Neural crest cell (in vitro differentiated cells): ENCODE data around the gene ATP2B3. TPM values are rescaled to one million over a fixed set of nuclear protein-coding genes. Genes with fewer than 3 reads are reported as not detected.

Experiments used
- DNase-seq: peaks from one replicate; pipeline ENCODE4 v3.0.0; 2021; ENCODE audit warnings: low read depth, mixed read lengths, low spot score
- H3K27ac Mint-ChIP-seq: one replicate; pipeline ENCODE4 v1.8.0; 2021; ENCODE audit warnings: mild to moderate bottlenecking, mixed read lengths; ENCODE audit not compliant: unreplicated experiment
- H3K27me3 Mint-ChIP-seq: 2 replicates; pipeline ENCODE4 v1.8.0; 2021; ENCODE audit warnings: low read depth, mild to moderate bottlenecking, mixed read lengths
- H3K36me3 Mint-ChIP-seq: 2 replicates; pipeline ENCODE4 v1.8.0; 2021; ENCODE audit warnings: low read depth, mild to moderate bottlenecking, mixed read lengths
- H3K4me1 Mint-ChIP-seq: 2 replicates; pipeline ENCODE4 v1.8.0; 2021; ENCODE audit warnings: mixed read lengths
- H3K4me3 Mint-ChIP-seq: one replicate; pipeline ENCODE4 v1.8.0; 2021; ENCODE audit warnings: mild to moderate bottlenecking, mixed read lengths
- H3K9me3 Mint-ChIP-seq: 2 replicates; pipeline ENCODE4 v1.8.0; 2021; ENCODE audit warnings: mixed read lengths
- total RNA-seq: library from RNA; stranded (reverse); gene quantifications from 2 replicates; pipeline ENCODE4 v1.2.1, GENCODE V29; 2021
- TF ChIP-seq, protein P1 (sequence below): fragments of 200-600 bp; sonication (generic); conservative IDR thresholded peaks from 2 replicates; pipeline ENCODE4 v1.5.0; 2021; ENCODE audit warnings: antibody characterized with exemption, mild to moderate bottlenecking

ATP2B3 gene
- total RNA-seq, 1 donor from 2014 or later: 0.05 TPM

- TF ChIP-seq, protein P1, sequence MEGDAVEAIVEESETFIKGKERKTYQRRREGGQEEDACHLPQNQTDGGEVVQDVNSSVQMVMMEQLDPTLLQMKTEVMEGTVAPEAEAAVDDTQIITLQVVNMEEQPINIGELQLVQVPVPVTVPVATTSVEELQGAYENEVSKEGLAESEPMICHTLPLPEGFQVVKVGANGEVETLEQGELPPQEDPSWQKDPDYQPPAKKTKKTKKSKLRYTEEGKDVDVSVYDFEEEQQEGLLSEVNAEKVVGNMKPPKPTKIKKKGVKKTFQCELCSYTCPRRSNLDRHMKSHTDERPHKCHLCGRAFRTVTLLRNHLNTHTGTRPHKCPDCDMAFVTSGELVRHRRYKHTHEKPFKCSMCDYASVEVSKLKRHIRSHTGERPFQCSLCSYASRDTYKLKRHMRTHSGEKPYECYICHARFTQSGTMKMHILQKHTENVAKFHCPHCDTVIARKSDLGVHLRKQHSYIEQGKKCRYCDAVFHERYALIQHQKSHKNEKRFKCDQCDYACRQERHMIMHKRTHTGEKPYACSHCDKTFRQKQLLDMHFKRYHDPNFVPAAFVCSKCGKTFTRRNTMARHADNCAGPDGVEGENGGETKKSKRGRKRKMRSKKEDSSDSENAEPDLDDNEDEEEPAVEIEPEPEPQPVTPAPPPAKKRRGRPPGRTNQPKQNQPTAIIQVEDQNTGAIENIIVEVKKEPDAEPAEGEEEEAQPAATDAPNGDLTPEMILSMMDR: no peak
- no peaks in the 10 kb centered on the region for H3K36me3 Mint-ChIP-seq
- no peaks in the 10 kb centered on the region for H3K27me3 Mint-ChIP-seq
- no peak overlapping the region for H3K27ac Mint-ChIP-seq
- no peaks in the 10 kb centered on the region for H3K9me3 Mint-ChIP-seq
- no peak overlapping the region for H3K4me3 Mint-ChIP-seq
- no peak for DNase-seq
- no peaks in the 10 kb centered on the region for H3K4me1 Mint-ChIP-seq
These were observed 34.9 kb upstream of the ATP2B3 start for GRCh38 chrX:153482376-153483015.

GRCh38 chrX:153485396-153486080, 31.9 kb upstream of the ATP2B3 start:
- no peak for DNase-seq
- no peaks in the 10 kb centered on the region for H3K36me3 Mint-ChIP-seq
- H3K4me1 Mint-ChIP-seq: no peaks in the 10 kb centered on the region
- H3K27me3 Mint-ChIP-seq: no peaks in the 10 kb centered on the region
- H3K4me3 Mint-ChIP-seq: no peak overlapping the region
- no peaks in the 10 kb centered on the region for H3K9me3 Mint-ChIP-seq
- TF ChIP-seq, protein P1: no peak
- no peak overlapping the region for H3K27ac Mint-ChIP-seq

- Mint-ChIP-seq H3K9me3 (no peaks in the 10 kb centered on the region), H3K36me3 (no peaks in the 10 kb centered on the region), H3K4me1 (no peaks in the 10 kb centered on the region), H3K27ac (no peak overlapping the region), H3K4me3 (no peak overlapping the region), H3K27me3 (no peaks in the 10 kb centered on the region)
- DNase-seq: no peak
- TF ChIP-seq, protein P1: no peak
These were observed 31.3 kb upstream of the ATP2B3 start for GRCh38 chrX:153486171-153486570.

- Mint-ChIP-seq H3K27ac (no peak overlapping the region), H3K36me3 (no peaks in the 10 kb centered on the region), H3K4me3 (no peak overlapping the region), H3K27me3 (no peaks in the 10 kb centered on the region), H3K4me1 (no peaks in the 10 kb centered on the region), H3K9me3 (no peaks in the 10 kb centered on the region)
- TF ChIP-seq, protein P1: no peak
- no peak for DNase-seq
These were observed 29.8 kb upstream of the ATP2B3 start for GRCh38 chrX:153487590-153488071.

DNA sequence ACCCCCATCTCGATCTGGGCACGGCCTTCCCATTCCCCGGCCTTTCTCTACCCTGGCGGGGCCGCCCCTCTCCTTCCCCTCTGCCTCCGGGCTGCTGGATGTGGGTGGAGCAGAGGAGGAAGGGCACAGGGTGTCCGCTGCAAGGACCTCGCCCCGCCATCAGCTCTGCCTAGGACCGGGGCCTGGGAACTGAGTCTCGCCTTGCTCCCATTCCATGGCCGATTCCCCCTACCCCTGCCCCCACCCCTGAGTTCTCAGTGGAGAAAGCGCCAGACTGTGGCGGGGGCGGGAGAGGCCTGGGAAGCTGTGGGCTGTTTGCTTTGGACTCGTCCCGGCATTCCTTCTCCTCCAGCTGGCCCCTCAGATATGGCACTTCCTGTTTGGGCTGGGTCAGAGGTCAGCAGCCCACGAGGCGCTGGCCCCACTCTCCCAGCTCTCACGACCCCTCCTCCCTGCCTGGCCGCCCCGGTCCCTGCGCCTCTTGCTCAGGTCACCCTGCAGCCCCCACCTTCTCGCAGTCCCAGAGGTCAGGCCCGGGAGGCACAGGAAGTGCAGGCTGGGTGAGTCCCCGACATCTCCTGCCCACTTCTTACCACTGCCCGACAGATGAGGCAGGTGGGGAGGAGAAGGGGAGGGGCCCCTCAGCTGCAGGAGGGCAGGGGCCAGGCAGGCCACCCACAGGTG, 29.1 kb upstream of the ATP2B3 start:
- H3K9me3 Mint-ChIP-seq: no peaks in the 10 kb centered on the region
- TF ChIP-seq, protein P1: no peak
- H3K4me1 Mint-ChIP-seq: no peaks in the 10 kb centered on the region
- H3K27ac Mint-ChIP-seq: no peak overlapping the region
- no peaks in the 10 kb centered on the region for H3K27me3 Mint-ChIP-seq
- no peaks in the 10 kb centered on the region for H3K36me3 Mint-ChIP-seq
- DNase-seq: no peak
- H3K4me3 Mint-ChIP-seq: no peak overlapping the region
